ENCODE measurements around the gene CAPN5. TPM values are rescaled to one million over a fixed set of nuclear protein-coding genes. Genes with fewer than 3 reads are reported as not detected.
A peak's percentile ranks its signal among the peaks of the same experiment; 100 is the strongest.

Gene CAPN5
- polyA plus RNA-seq, 4 donors = 43.8 to 61.1 (median 54.7) TPM

DNA sequence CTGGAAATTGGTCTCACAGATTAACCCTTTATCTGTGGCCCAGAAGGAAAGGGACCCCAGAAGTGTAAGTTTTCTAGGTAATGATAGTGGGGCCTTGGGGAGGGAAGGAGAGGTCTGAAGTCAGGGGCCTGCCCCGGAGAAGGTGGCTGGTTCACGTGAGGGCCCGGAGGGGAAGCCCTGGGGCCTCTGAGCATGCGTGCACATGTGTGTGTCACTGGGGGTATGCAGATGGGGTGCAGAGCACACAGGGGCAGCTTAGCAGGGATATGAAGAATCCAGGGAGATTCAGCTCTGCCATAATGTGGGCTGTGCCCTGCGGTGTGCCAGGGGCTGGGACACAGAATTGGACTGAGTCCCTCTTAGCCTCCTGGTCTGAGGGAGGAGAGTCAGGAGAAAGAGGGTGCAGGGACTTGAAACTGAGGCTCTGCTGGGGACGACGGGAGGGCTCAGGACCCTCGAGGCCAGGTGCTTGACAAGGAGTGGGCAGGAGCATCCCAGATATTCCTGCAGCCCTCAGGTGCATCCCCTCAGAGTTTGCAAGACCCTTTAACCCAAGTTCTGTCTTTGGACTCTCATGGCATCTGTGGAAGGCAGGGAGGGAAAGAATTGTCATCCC is 76.7 kb downstream of the CAPN5 start:
- FAIRE-seq (no peak), DNase-seq (no peak)
- Histone ChIP-seq H3K36me3 (ENCODE audit: control insufficient read depth in 3 of 3, insufficient read depth in 2 of 3, low read depth in 1 of 3, low read length in 3 of 3) (peaks cover 0 to 75% (median 0%) of the 10 kb centered on the region in 3 donors), H3K27ac (ENCODE audit: low read depth in 1 of 3, low read length in 2 of 3) (no peak overlapping the region), H3K4me1 (ENCODE audit: control insufficient read depth in 3 of 3, insufficient read depth in 2 of 3, low read depth in 1 of 3, low read length in 2 of 3) (peaks cover 4 to 74% (median 9%) of the 10 kb centered on the region in 3 donors), H3K4me3 (ENCODE audit: low read depth in 1 of 3, low read length in 3 of 3) (no peak overlapping the region), H3K27me3 (ENCODE audit: control insufficient read depth in 3 of 3, insufficient read depth in 3 of 3, low read length in 3 of 3) (peaks cover 0 to 2% (median 0%) of the 10 kb centered on the region in 3 donors), H3K9me3 (ENCODE audit: control insufficient read depth in 2 of 2, insufficient read depth in 1 of 2, low read depth in 1 of 2, low read length in 1 of 2) (no peaks in the 10 kb centered on the region)
- WGBS, 3 donors = 84 to 91% (median 90%) methylated on average over 8 of the region's 8 CpGs

DNA sequence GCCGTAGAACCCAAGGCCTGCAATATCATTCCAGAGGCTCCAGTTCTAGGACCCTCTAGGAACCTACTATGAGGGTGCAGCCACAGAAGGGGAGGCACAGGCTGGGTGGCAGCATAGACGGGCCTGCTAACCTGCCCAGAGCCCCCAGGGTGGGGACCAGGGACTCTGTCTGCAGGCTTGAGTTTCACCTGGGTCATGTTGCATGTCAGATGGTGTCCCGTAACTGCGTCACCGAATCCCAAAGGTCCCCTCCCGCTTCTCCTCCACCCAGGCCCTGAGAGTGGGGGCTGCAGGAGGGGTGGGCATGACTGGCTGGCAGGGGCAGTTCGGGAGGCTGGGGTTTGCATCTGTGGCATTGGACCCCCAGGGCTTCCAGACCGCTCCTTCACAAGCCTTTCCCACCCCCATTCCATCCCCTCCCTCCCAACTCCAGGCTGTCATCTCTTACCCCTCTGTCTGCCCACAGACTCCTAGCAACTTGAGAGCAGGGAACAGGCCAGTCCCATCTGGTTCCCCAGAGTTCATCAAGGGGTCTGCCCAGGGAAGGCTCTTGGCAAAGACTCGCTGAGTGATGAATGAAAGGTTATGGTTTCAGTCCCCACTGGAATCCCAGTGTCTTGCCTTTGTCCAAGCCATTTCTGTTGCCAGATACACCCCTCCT is 77.6 kb downstream of the CAPN5 start:
- 92 to 95% (median 94%) methylated on average over 9 of the region's 9 CpGs for WGBS, 3 donors
- H3K4me3 ChIP-seq (ENCODE audit: low read depth in 1 of 3, low read length in 3 of 3) = no peak overlapping the region
- H3K27me3 ChIP-seq (ENCODE audit: control insufficient read depth in 3 of 3, insufficient read depth in 3 of 3, low read length in 3 of 3) = no peaks in the 10 kb centered on the region
- no peaks in the 10 kb centered on the region for H3K9me3 ChIP-seq (ENCODE audit: control insufficient read depth in 2 of 2, insufficient read depth in 1 of 2, low read depth in 1 of 2, low read length in 1 of 2)
- H3K36me3 ChIP-seq (ENCODE audit: control insufficient read depth in 3 of 3, insufficient read depth in 2 of 3, low read depth in 1 of 3, low read length in 3 of 3) = peaks cover 0 to 73% (median 0%) of the 10 kb centered on the region in 3 donors
- peaks cover 4 to 82% (median 9%) of the 10 kb centered on the region in 3 donors for H3K4me1 ChIP-seq (ENCODE audit: control insufficient read depth in 3 of 3, insufficient read depth in 2 of 3, low read depth in 1 of 3, low read length in 2 of 3)
- DNase-seq (no peak), FAIRE-seq (no peak)
- peak overlapping the region in 1 of 3 donors; percentile 42 for H3K27ac ChIP-seq (ENCODE audit: low read depth in 1 of 3, low read length in 2 of 3)

DNA sequence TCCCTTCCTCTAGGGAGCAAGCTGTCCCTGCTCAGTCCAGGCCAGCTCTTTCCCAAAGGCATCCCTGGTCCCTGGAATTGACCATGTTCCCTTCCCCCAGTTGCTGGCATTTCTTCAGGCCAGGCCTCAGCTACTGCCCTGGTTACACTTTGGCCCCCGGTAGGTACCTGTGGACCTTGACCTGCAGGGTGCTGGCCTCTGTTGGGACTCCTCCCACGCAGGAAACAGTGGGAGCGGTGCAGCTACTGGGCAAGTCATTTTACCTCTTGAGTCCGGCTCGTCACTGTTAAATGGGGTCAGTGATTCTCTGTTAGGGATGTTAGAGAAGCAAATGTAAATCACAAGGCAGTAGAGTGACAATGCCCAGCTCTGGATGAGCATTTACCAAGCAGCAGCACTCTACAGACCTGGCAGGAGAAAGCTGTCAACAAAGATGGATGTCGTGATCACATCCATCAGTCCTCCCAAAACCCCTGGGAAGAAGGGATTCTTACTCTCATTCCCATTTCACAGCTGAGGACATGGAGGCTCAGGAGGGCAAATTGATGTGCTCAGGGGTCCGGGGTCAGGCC is 78.2 kb downstream of the CAPN5 start:
- DNase-seq = peak; percentile 84 to 93
- no peak for FAIRE-seq

DNA sequence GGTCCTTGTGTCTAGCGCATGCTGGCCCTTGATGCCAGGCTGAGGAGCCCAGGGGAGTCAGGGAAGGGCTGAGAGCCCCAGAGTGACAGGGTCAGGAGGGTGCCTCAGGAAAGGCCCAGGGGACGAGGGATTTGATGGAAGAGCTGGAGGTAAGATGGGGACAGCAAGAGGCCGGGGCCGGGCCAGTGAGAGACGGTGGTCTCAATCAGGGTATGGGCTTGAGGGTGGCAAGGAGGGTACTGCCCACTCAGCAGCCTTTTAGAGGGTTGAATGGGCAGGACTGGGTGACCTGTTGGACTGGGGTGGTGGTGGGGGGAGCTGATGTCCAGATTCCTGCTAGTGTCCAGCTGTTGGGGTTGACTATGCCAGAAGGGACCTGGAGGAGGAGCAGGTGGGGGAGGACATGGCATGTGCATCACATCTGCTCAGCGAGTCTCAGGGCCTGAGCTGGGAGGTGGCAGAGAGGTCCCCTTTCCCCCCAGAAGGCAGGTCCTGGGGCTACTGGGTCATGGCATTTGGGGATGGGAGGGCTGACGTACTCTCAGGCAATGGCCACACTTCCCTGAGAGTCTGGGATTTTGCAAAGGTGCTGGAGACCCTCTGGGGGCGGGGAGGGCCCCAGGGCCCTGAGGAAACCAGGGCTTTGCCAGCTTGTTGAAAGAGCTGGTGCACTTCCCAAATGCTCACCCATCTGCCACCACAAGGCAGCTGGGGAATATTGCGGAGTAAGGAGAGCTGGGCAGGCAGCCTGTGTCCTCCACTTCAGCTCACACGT is 79.7 kb downstream of the CAPN5 start:
- DNase-seq (no peak), FAIRE-seq (no peak)
- no peaks in the 10 kb centered on the region for H3K9me3 ChIP-seq (ENCODE audit: control insufficient read depth in 2 of 2, insufficient read depth in 1 of 2, low read depth in 1 of 2, low read length in 1 of 2)
- peaks cover 0 to 83% (median 0%) of the 10 kb centered on the region in 3 donors for H3K36me3 ChIP-seq (ENCODE audit: control insufficient read depth in 3 of 3, insufficient read depth in 2 of 3, low read depth in 1 of 3, low read length in 3 of 3)
- no peaks in the 10 kb centered on the region for H3K27me3 ChIP-seq (ENCODE audit: control insufficient read depth in 3 of 3, insufficient read depth in 3 of 3, low read length in 3 of 3)
- H3K27ac ChIP-seq (ENCODE audit: low read depth in 1 of 3, low read length in 2 of 3) = peak overlapping the region in 1 of 3 donors; percentile 68
- H3K4me1 ChIP-seq (ENCODE audit: control insufficient read depth in 3 of 3, insufficient read depth in 2 of 3, low read depth in 1 of 3, low read length in 2 of 3) = peaks cover 4 to 71% (median 8%) of the 10 kb centered on the region in 3 donors
- 85 to 92% (median 92%) methylated on average over 10 of the region's 10 CpGs for WGBS, 3 donors
- no peak overlapping the region for H3K4me3 ChIP-seq (ENCODE audit: low read depth in 1 of 3, low read length in 3 of 3)

More for the DNA sequence above, 78.2 kb downstream of the CAPN5 start:
- no peak overlapping the region for H3K4me3 ChIP-seq (ENCODE audit: low read depth in 1 of 3, low read length in 3 of 3)
- no peaks in the 10 kb centered on the region for H3K9me3 ChIP-seq (ENCODE audit: control insufficient read depth in 2 of 2, insufficient read depth in 1 of 2, low read depth in 1 of 2, low read length in 1 of 2)
- peak overlapping the region in 1 of 3 donors; percentile 42 for H3K27ac ChIP-seq (ENCODE audit: low read depth in 1 of 3, low read length in 2 of 3)
- no peaks in the 10 kb centered on the region for H3K27me3 ChIP-seq (ENCODE audit: control insufficient read depth in 3 of 3, insufficient read depth in 3 of 3, low read length in 3 of 3)
- WGBS, 3 donors = 38 to 69% (median 53%) methylated on average over 7 of the region's 7 CpGs
- H3K4me1 ChIP-seq (ENCODE audit: control insufficient read depth in 3 of 3, insufficient read depth in 2 of 3, low read depth in 1 of 3, low read length in 2 of 3) = peaks cover 4 to 83% (median 9%) of the 10 kb centered on the region in 3 donors
- peaks cover 0 to 78% (median 0%) of the 10 kb centered on the region in 3 donors for H3K36me3 ChIP-seq (ENCODE audit: control insufficient read depth in 3 of 3, insufficient read depth in 2 of 3, low read depth in 1 of 3, low read length in 3 of 3)

DNA sequence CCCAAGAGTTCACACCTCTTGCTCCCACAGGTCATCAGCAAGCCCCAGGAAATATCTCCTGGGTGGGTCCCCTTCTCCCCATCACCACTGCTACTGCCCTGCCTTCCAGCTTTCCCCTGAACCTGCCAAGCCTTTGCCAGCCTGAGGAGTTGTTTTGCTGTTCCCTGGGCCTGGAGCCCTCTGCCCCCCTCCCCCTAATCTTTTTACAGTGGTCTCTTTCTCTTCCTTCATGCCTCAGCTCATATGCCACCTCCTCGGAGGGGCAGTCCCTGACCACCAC is 80.2 kb downstream of the CAPN5 start:
- FAIRE-seq (no peak), DNase-seq (no peak)
- no peaks in the 10 kb centered on the region for H3K27me3 ChIP-seq (ENCODE audit: control insufficient read depth in 3 of 3, insufficient read depth in 3 of 3, low read length in 3 of 3)
- H3K4me1 ChIP-seq (ENCODE audit: control insufficient read depth in 3 of 3, insufficient read depth in 2 of 3, low read depth in 1 of 3, low read length in 2 of 3) = peaks cover 4 to 72% (median 6%) of the 10 kb centered on the region in 3 donors
- no peaks in the 10 kb centered on the region for H3K9me3 ChIP-seq (ENCODE audit: control insufficient read depth in 2 of 2, insufficient read depth in 1 of 2, low read depth in 1 of 2, low read length in 1 of 2)
- peak overlapping the region in 1 of 3 donors; percentile 68 for H3K27ac ChIP-seq (ENCODE audit: low read depth in 1 of 3, low read length in 2 of 3)
- H3K4me3 ChIP-seq (ENCODE audit: low read depth in 1 of 3, low read length in 3 of 3) = no peak overlapping the region
- WGBS, 3 donors = 79 to 89% (median 89%) methylated on average over 1 of the region's 1 CpG
- peaks cover 0 to 84% (median 0%) of the 10 kb centered on the region in 3 donors for H3K36me3 ChIP-seq (ENCODE audit: control insufficient read depth in 3 of 3, insufficient read depth in 2 of 3, low read depth in 1 of 3, low read length in 3 of 3)

DNA sequence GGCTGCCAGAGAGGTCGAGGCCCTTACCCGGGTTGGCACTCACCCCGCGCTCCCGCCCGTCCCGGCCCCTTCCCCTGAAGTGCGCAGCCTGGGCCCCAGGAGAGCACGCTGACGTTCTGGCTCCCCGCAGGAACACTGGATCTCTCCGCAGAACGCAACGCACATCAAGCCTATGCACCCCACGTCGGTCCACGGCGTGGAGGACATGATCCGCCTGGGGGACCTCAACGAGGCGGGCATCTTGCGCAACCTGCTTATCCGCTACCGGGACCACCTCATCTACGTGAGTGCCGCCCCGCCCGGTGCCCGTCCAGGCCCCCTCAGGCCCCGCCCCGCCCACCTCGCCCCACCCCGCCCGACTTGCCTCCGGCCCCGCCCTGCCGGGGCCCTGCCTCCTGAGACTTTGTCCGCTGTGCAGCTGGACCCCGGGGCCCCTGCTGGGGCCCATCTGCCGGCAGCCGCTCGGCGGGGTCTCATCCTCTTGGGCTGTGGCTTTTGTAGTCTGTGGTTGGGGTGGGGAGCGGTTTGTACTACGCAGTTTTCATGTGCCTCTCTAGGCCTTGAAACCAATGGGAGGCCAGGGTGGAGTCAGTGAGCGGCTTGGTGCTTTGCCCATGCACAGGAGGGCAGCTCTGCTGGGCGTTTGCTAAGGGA is 81.0 kb downstream of the CAPN5 start:
- no peaks in the 10 kb centered on the region for H3K27me3 ChIP-seq (ENCODE audit: control insufficient read depth in 3 of 3, insufficient read depth in 3 of 3, low read length in 3 of 3)
- no peaks in the 10 kb centered on the region for H3K9me3 ChIP-seq (ENCODE audit: control insufficient read depth in 2 of 2, insufficient read depth in 1 of 2, low read depth in 1 of 2, low read length in 1 of 2)
- 6 to 16% (median 15%) methylated on average over 37 to 47 of the region's 47 CpGs for WGBS, 3 donors
- FAIRE-seq (no peak), DNase-seq (peak; percentile 61 to 89)
- H3K27ac ChIP-seq (ENCODE audit: low read depth in 1 of 3, low read length in 2 of 3) = peak overlapping the region in 1 of 3 donors; percentile 68
- peaks cover 0 to 83% (median 0%) of the 10 kb centered on the region in 3 donors for H3K36me3 ChIP-seq (ENCODE audit: control insufficient read depth in 3 of 3, insufficient read depth in 2 of 3, low read depth in 1 of 3, low read length in 3 of 3)
- H3K4me1 ChIP-seq (ENCODE audit: control insufficient read depth in 3 of 3, insufficient read depth in 2 of 3, low read depth in 1 of 3, low read length in 2 of 3) = peaks cover 6 to 75% (median 6%) of the 10 kb centered on the region in 3 donors
- peak overlapping the region in 2 of 3 donors; percentile 19 to 37 for H3K4me3 ChIP-seq (ENCODE audit: low read depth in 1 of 3, low read length in 3 of 3)

DNA sequence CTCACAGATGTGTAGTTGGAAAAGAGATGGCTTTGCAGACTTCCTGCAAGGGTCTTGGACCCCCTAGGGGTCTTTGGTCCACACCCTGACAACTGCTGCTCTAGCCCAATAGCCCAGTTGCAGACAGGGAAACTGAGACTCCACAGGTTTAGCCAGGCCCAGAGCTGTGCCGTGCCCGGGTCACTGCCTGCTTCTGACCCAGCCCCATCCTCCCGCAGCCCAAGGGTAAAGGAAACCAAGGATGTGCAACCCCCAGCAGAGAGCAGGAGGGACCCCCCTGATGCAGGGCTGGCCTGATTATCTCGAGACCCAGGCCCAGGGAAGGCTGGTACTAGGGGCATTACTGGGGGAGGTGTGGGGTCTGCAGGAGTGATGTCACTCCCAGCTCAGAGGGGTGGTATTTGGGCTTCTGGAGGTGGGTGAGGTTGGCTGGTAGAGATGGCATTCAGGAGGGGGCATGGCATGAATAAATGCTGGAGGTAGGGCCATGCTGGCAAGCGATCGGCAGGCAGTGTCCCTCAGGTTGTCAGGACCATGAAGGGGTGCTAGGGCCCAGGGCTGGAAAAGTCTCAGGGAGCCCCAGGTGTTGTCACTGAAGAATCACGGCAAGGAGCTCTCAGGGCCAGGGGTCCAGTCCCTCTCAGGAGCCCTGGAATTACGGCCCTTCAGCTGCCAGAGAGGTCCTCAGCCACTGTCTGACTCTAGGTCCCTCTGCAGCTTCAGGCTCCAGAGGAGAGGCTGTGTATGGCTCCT is 82.4 kb downstream of the CAPN5 start:
- Histone ChIP-seq H3K4me1 (ENCODE audit: control insufficient read depth in 3 of 3, insufficient read depth in 2 of 3, low read depth in 1 of 3, low read length in 2 of 3) (peaks cover 6 to 76% (median 8%) of the 10 kb centered on the region in 3 donors), H3K27ac (ENCODE audit: low read depth in 1 of 3, low read length in 2 of 3) (no peak overlapping the region), H3K27me3 (ENCODE audit: control insufficient read depth in 3 of 3, insufficient read depth in 3 of 3, low read length in 3 of 3) (no peaks in the 10 kb centered on the region), H3K4me3 (ENCODE audit: low read depth in 1 of 3, low read length in 3 of 3) (no peak overlapping the region), H3K36me3 (ENCODE audit: control insufficient read depth in 3 of 3, insufficient read depth in 2 of 3, low read depth in 1 of 3, low read length in 3 of 3) (peaks cover 0 to 85% (median 0%) of the 10 kb centered on the region in 3 donors), H3K9me3 (ENCODE audit: control insufficient read depth in 2 of 2, insufficient read depth in 1 of 2, low read depth in 1 of 2, low read length in 1 of 2) (no peaks in the 10 kb centered on the region)
- DNase-seq (no peak), FAIRE-seq (no peak)
- WGBS, 3 donors = 91 to 95% (median 93%) methylated on average over 8 of the region's 8 CpGs
